Stimulated activated CD4-positive, alpha-beta T cell treated with anti-CD3 and anti-CD28 coated beads, Interleukin-1b, Interleukin-23, amount 100 ng/mL, for 4 hours (primary cell): Measurements from ENCODE around the gene TTLL1.
A peak's percentile ranks its signal among the peaks of the same experiment; 100 is the strongest.
"Not testable (repeated sequence)": the region's sequence is repeated elsewhere in the genome, so short reads cannot be mapped to it uniquely, and the experiment has no call there.

Experiments used
- DNase-seq, 2 donors: peaks; one replicate each; pipeline ENCODE4 v3.0.0-alpha.2; 2020; ENCODE audit warnings: low read depth in 2 of 2

Gene TTLL1

DNA sequence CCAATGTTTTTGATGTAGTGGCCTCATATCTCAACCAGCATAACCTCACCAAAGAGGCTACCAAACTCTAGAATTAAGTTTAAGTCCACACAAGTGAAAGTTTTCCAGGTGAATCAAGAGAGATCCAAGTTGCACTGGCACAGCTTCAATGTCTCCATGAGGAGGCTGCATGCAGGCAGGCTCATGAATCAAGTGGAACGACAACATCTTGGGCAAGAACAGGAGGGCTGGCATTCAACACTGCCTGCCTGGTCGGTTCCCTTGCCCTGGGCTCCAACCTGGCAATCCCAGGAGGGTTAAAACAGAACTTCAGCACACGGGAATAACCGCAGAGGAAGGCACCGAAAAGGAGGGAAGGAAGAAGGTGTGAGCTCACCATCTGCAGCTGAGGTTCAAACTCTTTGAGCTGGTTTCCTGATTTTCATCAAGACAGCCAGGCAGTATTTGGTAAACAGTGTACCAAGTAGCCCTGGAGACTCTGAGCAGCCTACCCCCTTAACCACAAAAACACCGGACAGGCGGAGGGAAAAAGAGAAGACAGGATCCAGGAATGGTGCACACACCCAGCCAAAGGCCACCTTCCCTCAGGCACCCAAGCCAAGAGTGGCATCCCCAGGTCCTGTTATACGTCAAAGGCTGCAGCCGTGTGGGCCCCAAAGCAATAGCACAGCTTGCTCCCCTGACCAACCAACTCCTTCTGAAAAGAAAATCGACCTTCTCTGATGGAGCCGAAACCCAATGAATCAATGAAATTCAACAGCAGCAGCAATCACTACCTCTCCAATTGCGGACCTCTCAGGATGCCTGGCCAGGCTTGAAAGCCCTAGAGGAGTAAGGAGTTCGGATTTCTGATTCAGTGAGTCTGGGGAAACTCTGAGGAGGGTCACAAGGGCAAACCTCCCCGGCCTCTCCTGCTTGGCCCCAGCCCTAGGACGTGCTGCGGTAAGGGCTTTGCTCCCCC lies 75.6 kb downstream of the TTLL1 start:
- no peak for DNase-seq

DNA sequence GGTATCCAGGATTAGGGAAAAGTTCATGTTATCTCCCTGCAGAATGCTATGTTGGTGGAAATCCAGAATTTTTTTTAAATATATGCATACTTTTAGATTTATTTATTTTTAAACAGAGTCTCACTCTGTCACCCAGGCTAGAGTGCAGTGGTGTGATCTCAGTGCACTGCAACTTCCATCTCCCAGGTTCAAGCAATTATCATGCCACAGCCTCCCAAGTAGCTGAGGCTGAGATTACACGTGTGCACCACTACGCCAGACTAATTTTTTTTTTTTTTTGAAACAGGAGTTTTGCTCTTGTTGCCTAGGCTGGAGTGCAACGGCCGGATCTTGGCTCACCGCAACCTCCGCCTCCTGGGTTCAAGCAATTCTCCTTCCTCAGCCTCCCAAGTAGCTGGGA lies 76.8 kb downstream of the TTLL1 start:
- DNase-seq = no peak

DNA sequence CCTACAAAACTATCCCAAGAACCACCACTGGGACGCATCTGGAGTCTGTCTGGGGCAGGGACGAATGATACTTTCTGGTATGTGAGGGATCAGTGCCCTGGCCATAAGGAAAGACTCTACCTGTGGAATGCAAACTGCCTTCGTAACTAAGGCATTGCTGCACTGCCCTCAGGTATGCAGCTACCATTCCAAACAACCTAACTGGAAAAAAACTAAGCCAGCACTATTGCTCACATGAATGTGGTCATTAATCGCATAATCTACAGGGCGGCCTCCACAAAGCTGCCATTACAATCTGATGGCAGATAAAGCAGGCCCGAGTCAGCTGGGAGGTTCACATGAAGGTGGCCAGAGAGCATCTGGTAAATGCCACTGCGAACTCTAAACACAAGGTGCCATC lies 78.1 kb downstream of the TTLL1 start:
- no peak for DNase-seq

GRCh38 chr22:43009444-43009843 lies 79.7 kb downstream of the TTLL1 start:
- DNase-seq = no peak

- DNase-seq = no peak
These were observed 80.3 kb downstream of the TTLL1 start for GRCh38 chr22:43008921-43009320.

DNA sequence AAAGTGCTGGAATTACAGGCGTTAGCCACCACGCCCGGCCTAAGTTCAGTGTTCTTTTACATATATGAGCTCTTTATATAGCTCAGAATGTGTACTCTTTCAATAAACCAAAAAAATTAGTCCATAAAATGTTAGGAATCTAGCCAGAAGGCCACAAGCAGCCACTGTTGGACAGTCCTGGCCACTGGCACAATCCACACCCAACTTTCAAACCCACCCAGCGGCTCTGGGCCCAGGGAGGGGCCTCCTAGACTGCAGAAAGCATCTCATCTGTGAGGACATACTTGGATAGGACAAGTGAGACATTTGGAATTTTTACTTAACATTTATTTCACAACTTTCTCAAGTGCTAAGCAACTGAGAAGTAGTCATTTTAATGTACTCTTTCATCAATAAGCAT lies 80.7 kb downstream of the TTLL1 start:
- DNase-seq = no peak

- no peak for DNase-seq
These were observed 81.6 kb downstream of the TTLL1 start for GRCh38 chr22:43007519-43008102.

GRCh38 chr22:43006753-43007152 lies 82.4 kb downstream of the TTLL1 start:
- DNase-seq = no peak

GRCh38 chr22:43006016-43006505 lies 83.1 kb downstream of the TTLL1 start:
- DNase-seq = no peak

- no peak for DNase-seq
These were observed 84.1 kb downstream of the TTLL1 start for GRCh38 chr22:43005106-43005505.

- no peak for DNase-seq
These were observed 84.7 kb downstream of the TTLL1 start for GRCh38 chr22:43004362-43005035.

GRCh38 chr22:43002202-43002586 lies 87.0 kb downstream of the TTLL1 start:
- no peak for DNase-seq

GRCh38 chr22:43001271-43002201 lies 87.7 kb downstream of the TTLL1 start:
- no peak for DNase-seq

GRCh38 chr22:43000441-43001175 lies 88.6 kb downstream of the TTLL1 start:
- DNase-seq = peak in 1 of 2 donors; percentile 29

GRCh38 chr22:42997582-42998090 lies 91.6 kb downstream of the TTLL1 start:
- DNase-seq = no peak

GRCh38 chr22:42996646-42997365 lies 92.4 kb downstream of the TTLL1 start:
- DNase-seq = no peak

GRCh38 chr22:42995654-42996053 lies 93.5 kb downstream of the TTLL1 start:
- not testable (repeated sequence) for DNase-seq

DNA sequence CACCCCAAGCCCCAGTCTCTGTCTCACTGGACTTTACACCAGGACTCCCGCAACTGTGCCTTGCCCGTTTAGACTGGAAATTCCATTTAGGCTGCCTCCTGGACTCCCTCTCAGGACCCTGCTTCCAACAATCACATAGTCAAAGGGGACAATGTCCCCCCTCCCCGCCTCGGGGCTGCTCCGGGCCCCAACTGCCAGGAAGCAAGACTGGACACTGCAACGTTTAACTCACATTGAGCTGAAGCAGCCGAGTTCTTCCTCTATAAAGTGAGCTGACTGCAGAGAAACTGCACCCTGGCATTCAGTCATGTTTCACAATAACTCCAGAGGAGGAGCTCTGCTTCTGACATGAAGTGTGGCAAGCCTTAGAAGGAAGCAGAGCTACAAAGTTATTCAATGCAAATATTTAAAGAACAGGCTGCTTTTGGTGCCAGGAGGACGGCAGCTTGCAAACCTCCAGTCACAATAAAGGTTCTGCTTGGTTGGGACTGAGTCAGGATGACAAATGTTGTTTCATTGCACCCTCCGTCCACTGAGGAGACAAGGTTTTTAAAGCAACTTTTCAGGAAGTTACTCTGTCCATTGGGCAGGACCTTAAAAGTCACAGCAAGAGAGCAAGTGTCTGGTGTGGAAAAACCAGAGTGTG lies 94.2 kb downstream of the TTLL1 start:
- no peak for DNase-seq

GRCh38 chr22:42994276-42994916 lies 94.8 kb downstream of the TTLL1 start:
- DNase-seq = no peak
